ENCODE measurements around the gene SMAD7.

DNA sequence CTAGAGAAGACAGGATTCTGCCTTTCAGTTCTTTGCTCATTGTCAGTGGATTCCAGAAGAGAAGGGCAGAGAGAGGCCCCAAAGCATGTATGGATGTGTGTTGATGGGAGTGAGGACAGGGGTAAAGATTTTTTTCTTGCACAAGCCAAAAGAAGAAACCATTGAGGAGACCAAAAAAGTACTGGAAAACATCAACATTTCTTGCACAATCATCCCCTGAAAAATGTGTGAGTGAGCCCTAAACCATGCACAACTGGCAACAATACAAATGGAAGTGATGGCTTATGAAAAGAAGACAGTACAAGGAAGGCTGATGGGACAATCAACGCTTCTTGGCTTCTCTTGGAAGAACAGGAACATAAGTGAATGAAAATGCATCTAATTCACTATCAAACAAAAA is 5.6 kb upstream of the SMAD7 start:
- no peak for TF ChIP-seq YY1 (IDR thresholded peaks at IDR 0.05; ENCODE audit: insufficient read depth, insufficient read length)
- no peak for TF ChIP-seq SUZ12 (IDR thresholded peaks at IDR 0.05; ENCODE audit: extremely low read depth, insufficient read depth, insufficient read length)
- no peak for TF ChIP-seq ZNF274 (IDR thresholded peaks at IDR 0.05; ENCODE audit: low read depth, low read length)
